Activated CD4-positive, alpha-beta T cell treated with anti-CD3 and anti-CD28 coated beads, Interleukin-10, Interleukin-2, amounts not matched to agents 100 ng/mL and 50 ng/mL, durations not matched to agents 16 hours and 8 hours (primary cell): Measurements from ENCODE around the gene CCDC92B.
"Not testable (repeated sequence)": the region's sequence is repeated elsewhere in the genome, so short reads cannot be mapped to it uniquely, and the experiment has no call there.

Experiments used
- DNase-seq: peaks from one replicate; pipeline ENCODE4 v3.0.0-alpha.2; 2020

CCDC92B gene

DNA sequence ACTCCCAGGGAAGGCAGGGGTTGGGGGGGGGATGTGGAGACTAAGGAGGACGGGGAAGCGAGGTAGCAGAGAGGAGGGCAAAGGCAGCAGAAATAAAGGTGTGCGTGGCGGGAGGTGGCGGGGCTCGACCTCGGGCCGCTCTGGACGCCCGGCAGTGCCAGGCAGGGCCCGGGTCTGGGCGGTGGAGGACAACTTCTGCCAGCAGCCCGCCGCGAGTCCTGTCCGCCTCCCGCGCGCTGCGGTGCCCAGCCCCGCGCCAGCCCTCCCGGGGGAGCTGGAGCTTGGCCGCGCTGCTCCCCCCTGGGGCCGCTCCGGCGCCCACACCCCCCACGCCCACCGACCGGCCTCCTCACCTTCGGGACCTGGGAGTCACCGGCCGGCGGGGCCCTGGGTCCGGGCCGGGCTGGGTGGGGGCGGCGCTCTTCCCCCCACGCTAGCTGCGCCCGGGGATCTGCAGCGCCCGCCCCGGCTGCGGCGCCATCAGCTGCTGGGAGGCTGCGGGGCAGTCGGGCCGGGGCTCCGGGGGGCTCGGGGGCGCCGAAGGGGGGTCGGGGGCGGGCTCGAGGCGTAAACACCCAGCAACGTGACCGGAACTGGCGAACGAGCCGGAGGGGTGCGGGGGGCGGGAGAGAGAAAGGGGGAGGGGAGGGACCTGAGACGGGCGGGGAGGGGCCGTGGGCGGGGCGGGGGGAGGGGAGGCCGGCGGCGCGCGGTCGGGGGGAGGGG, at the start of gene CCDC92B:
TSS of gene CCDC92B (minus strand) at position 595 of the 726 bp plus-strand sequence. CDS start 14,507 bp downstream, outside the sequence.
- no peak for DNase-seq

DNA sequence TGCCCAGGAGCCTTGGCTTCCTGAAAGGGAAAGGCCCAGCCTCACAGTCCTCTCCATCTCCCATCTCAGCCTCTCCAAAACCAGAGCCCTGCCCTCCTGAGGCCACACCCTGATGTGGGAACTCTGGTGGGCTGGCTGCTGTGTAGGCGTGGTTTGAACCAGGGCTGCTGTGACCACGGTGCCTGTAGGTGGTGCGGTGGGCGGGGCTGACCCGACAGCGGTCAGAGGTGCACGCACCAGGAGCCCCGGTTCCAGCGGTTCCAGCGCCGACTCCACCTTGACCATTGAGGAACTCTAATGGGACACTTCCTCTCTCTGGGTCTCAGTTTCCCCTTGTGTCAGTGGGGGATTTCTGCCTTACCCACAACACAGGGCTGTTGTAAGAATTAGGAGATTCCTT, 49.2 kb upstream of the CCDC92B start:
- no peak for DNase-seq

DNA sequence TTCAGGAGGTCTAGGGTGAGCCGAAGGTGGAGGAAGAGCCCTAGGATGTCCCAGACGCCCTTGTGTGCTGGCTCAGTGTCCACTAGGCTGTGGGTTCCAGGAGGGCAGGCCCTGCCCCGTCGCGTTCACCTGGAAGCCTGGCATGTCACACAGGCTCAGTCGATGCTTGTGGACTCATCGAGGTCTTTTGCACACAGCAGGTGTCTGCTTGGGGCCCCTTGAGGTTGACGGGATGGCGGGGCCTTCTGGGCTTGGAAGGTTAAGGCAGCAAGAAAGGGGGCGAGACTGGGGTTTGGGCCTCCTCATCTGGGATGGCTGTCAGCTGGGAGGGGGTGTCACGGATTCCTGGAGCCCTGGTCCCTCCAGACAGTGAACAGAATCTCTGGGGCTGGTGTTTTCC, 48.7 kb upstream of the CCDC92B start:
- no peak for DNase-seq

DNA sequence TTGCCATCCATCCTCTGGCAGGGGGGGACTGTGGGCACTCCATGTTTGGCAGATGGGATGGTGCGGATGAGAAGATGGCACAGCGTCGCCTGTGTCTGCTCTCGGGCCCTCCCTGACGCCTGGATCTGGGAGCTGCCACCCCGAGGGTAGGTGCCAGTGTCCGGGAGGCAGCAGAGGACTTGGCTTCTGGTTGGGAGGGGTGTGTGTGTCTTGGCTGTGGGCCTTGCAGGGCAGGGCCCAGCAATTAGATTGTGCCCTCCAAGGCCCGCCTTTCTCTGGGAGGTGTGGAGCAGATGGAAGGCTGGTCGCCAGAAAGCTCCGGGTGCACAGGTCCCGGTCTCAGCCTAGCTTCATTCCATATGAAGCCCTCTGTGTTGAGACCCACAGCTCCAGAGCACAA, 48.2 kb upstream of the CCDC92B start:
- no peak for DNase-seq

DNA sequence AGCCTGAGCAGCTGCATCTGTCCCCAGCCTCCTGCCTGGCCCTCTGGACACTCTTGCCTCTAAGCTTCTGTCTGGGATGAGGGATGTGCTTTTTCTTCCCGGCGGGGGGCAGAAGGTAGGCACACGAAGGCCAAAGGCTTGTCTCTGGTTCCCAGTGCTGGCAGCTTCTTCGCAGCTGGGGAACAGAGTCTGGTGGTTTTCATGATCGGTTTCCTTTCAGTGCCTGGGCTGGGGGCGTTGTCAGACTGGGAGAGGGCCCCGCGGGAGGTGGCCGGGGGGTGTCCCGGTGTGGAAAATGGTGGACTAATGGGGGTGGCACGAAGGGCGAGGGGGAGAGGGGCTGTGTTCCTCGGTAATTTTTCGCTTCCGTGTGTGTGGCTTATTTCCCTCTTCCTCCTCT, 47.8 kb upstream of the CCDC92B start:
- DNase-seq, result no peak

DNA sequence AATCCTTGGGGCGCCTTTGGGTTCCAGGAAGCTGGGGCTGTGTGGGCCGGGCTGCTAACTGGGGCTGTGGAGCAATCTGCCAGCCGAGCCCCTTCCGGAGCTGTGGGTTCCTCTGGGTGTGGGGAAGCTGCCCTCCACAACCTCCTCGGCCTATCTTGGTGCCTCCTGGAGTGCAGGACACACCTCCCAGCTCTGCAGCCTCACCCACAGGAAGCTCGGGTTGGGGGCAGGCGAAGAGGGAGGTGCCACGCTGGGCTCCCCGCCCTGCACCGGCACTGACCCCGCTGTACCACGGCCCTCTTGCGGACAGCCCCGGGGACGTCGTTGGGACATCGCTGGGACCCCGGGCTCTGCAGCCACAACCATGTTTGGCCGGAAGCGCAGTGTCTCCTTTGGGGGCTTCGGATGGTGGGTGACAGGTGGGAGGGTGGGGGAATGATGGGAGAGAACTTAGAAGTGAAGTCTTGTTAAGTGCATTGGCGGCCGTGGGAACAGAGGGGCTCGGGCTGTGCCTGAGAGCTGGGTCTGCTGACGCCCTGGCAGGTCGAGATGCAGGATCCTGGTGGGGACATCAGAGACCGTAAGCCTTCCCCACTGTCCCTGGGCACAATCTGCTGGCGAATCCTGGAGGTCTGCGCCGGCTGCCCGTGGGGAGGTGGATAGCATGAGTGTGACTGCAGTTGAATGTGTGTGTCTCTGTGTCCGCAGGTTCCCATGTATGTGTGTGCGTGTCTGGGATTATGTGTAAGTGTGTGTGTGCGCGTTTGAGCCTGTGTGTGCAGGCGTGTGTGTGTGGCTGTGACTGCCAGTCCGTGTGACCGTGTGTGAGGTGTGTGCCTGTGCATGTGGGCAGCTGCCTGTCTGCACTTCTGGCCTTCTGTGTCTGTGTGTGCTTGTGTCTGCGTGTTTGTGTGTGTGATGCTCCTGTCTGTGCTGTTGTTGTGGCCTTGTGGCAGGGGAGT, 47.0 kb upstream of the CCDC92B start, which contains the start of gene RAP1GAP2:
TSS of gene RAP1GAP2 (plus strand) at position 275 of the 962 bp plus-strand sequence. CDS start at position 365, 90 bp downstream.
- DNase-seq, result peak; percentile 78

DNA sequence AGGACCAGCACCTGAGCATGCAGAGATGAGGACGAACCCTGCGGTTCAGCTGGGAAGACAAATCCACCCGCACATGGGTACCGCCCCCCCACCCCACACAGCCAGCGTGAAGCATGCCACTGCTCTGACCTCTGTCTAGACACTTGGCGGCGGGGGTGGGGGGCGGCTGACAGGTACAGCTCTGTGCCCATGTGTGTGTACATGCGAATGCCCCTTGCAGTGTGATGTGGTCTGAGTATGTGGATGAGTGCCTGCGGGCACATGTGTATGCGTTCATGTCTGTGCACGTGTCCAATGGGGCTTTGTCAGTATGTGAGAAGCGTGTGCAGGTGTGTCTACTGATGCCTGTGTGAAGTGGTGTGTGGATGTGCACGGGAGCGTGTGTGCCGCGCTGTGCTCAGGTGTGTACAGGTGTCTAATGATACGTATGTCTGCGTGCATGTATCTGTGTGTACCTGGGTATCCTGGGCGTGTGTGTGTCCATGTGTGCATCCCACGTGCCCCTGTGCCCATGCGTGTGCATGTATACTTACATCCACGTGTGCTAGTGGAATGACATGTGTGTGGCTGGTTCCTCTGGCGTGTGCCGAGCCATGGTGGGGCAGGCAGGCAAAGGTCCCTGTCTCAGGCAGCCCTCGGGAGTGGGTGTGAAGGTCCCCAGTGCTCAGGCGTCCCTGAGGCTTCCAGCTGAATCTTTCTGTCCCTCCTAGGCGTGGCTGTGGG, 46.1 kb upstream of the CCDC92B start:
- no peak for DNase-seq

DNA sequence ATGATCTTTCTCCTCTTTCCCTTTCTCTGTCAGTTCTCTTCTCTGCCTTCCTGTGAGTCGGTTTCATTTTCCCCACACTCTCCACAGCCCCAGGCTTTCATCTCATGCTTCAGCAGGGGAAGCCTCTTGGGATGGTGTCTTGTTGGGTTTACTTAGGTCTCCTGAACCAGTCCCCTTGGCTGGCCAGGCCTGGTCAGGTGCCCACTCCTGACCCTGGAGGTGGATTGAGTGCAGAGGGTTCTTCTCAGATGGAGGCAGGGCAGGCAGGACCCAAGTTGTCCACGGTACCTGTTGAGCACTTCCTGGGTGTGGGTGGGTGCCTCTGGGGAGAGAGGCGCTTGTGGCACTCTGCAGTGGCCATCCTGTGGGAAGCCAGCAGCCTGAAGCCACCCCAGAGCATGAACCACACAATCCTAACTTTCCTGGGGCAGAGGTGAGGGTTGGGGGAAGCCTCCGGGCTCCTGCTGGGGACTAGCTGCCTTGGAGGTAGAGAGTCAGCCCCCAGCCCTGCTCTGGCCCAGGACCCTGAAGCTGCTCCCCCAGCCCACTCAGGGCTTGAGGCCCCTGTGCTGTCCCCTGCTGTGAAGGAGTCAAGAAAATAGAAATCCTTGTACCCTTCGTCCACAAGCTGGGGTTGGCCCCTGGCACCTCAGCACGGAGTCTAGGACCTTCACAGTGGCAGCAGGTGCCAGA, 44.8 kb upstream of the CCDC92B start:
- no peak for DNase-seq

DNA sequence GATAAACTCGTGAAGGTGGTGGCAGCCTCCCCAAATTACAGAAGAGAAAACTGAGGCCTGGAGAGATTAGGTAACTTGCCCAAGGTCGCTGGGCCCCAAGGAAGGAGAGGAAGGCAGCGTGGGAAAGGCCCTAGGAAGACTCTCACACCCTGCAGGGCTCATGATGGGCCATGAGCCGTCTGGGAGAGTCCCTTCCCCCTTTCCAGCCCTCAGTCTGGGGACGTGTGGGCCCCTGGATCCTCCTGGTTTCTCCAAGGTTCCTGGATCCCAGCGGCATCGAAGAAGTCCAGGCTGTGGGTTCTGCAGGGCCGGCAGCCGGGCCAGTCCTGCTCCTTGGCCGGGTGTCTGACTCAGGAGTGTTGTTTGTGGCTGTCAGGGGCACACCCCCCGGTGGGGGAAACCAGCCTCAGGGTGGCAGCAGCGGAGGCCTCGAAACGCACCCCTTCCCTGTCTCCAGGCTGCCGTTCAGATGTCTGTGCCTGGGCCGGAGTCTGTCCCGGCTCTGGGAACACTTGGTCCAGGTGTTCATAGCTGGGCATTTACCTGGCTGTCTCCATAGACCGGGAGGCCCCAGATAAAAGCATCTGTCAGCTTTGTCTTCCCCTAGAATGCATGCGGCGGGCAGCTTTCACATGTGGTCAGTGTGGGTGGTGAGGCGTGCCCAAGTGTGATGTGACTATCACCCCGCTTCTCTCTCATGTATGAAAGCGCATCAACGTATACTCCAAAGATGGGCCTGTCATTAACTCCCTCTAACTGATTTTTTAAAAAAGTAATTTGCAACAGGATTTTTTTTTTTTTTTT, 43.1 kb upstream of the CCDC92B start:
- peak; percentile 54 for DNase-seq

DNA sequence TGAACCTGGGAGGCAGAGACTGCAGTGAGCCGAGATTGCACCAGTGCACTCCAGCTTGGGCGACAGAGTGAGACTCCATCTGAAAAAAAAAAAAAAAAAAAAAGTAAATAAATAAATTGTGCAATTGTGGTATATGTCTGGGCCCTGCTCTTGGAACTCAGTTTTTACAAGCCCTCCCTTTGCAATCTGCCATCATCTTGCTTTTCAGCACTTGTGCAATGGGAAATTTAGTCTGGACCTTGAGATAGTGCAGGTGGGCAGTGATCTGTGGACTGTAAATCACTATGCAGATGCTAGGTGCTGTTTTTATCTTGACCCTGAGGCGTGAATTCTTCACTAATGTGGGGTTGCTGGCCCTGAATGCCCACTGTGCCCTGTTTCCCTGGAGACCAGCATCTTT, 40.2 kb upstream of the CCDC92B start:
- DNase-seq, result no peak

DNA sequence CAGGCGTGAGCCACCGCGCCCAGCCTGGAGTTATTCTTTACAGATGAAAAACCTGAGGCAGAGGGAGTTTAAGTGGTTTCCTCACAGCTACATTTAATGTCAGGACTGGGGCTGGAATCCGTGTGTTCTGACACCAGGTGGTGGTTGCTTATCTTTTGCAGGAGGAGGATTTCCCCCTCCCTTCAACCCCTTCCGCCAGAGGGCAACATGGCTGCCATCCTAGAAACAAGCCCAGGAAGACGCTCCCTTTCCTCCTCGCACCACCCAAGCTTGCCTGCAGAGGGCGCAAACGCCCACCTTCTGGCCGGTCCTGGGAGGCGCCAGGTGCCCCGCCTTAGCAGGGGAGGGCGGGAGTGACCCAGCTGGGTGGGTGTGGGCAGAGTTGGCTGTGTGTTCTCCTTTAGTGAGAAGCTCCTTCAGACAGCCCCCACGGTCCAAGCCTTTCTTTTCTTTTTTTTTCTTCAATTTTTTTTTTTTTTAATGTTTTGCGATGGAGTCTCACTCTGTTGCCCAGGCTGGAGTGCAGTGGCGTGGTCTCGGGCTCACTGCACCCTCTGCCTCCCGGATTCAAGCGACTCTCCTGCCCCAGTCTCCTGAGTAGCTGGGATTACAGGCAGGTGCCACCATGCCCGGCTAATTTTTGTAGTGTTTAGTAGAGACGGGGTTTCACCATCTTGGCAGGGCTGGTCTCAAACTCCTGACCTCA, 36.9 kb upstream of the CCDC92B start:
- peak; percentile 93 for DNase-seq

DNA sequence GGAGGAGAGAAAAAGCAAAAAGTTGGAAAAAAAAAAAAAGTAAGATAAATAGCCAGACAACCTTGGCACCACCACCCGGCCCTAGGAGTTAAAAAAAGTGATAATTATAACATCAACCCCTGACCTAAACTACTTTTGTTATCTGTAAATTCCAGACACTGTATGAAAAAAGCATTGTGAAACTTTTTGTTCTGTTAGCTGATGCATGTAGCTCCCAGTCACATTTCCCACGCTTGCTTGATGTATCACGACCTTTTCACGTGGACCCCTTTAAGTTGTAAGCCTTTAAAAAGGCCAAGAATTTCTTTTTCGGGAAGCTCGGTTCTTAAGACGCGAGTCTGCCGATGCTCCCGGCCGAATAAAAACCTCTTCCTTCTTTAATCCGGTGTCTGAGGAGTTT, 35.9 kb upstream of the CCDC92B start:
- DNase-seq, result not testable (repeated sequence)

DNA sequence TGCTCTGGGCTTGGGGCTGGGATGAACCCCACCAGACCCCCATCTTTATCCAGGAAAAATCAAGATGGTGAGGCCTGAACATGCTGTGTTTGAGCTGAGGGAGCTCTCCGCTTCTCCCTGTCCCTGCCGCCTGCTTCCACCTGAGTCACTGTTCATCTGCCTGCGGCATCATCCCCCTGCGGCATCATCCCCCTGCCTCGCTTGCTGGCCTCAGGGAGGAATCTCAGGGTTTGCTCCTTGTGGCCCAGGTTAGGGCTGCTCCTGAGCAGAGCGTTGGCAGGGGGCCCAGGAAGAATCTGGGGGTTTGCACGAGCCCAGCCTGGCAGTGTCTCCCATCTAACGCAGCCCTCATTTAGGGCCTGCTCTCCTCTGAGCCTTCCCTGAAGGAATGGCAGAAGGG, 35.4 kb upstream of the CCDC92B start:
- DNase-seq, result no peak

DNA sequence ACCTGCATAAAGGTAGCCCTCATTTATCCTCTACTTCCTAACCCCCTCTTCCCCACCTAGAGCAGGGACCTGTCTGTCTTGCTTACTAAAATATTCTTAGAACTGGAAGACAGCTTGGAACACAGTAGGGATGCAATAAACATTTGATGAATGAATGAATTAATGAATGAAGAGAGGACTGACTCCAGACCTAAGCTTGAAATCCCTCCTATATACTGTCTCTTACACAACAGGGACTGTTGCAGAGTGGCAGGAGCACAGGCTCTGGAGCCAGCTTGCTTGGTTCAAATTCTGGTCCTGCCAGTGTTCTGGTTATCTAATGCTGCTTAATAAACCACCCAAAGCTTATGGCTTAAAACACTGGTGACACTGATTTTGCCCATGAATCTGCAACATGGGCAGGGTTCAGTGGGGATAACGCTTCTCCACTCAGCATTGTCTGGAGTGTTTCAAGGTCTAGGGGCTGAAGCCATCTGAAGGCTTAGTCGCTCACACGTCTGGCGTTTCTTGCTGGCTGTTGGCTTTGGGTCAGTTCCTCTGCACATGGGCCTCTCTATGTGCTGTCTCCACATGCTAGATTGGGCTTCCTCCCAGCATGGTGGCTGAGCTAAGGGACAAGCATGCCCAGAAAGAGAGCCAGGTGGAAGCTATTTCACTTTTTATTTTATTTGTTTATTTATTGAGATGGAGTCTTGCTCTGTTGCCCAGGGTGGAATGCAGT, 34.0 kb upstream of the CCDC92B start:
- DNase-seq, result no peak

DNA sequence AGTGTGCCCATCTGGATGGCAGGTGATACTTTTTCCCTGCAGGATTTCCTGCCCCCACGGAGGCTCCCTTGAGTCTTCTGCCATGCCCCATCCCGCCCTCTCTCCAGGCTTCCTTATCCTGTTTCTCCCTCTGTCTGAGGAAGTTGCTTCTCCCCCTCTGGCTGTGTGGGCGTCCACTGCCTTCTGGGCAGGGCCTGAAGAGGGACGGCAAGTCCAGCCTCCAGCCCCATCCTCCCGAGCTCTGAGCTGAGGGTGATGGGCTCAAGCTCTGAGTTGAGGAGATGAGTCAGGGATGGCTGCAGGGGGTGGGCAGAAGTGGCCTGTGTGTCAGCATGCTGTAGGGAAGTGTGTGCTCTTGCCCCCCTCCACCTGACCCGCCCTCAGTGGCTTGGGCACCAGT, 32.6 kb upstream of the CCDC92B start:
- DNase-seq, result no peak

DNA sequence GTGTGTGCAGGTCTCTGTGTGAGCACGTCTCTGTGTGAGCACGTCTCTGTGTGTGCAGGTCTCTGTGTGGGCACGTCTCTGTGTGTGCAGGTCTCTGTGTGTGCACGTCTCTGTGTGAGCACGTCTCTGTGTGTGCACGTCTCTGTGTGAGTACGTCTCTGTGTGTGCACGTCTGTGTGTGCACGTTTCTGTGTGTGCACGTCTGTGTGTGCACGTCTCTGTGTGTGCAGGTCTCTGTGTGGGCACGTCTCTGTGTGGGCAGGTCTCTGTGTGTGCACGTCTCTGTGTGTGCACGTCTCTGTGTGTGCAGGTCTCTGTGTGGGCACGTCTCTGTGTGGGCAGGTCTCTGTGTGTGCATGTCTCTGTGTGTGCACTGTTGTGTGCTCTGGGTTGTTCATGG, 32.1 kb upstream of the CCDC92B start:
- not testable (repeated sequence) for DNase-seq

DNA sequence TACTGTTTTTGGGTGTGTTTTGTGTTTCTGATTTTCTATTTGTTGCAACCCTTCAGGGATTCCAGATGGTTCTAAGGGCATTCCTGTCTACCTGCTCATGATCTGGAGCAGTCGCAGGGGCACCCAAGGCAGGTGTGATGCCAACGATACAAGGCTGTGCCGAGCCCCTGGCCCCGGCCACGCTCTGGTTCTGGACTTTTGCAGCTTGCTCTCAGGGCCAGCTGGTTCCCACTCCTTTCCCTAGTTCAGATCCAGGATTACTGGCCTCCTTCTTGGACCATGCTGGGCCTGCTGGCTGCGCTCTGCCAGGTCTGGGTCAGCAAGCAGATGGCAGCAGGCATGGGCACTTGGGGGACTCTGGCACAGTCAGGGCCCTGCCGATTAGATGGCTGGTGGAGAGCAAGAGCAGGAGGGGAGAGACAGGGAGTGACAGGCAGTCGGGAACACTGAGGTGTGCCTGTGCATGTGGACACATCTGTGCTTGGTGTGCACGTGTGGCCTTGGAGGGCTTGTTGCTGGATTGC, 31.5 kb upstream of the CCDC92B start:
- no peak for DNase-seq

DNA sequence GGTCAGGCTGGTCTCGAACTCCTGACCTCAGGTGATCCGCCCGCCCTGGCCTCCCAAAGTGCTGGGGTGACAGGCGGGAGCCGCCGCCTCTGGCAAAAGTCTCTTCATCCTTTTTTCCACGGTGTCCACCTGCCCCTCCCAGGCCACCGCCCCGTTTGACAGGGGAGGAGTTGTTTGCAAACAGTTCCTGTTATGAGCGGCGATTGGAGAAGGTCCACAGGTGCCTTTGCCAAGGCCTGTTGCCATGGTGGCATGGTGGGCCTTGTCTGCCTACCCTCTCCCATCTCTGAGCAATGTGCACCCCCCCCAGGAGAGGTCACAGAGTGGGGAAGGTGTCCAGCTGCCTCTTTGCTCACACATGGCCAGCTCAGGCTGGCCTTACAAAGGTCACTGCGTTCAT, 30.8 kb upstream of the CCDC92B start:
- DNase-seq, result no peak

DNA sequence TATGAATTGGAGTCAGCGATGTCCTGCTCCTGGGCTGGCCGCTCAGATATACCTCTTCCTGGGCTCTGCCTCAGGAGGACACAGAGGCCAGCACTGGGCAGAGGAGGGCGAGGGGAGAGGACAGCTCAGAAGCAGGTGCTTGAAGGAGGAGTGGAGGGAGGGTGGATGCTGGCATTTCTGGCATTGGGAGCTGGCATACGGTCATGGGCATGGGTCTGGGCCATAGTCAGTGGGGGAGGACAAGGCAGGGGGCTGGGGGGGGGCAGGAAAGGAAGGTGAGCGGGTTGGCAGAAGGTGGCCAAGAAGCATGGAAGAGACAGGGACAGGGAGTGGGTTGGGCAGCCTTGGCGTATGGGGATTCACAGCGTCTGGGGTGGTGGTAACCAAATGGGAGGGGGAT, 30.1 kb upstream of the CCDC92B start:
- DNase-seq, result no peak

DNA sequence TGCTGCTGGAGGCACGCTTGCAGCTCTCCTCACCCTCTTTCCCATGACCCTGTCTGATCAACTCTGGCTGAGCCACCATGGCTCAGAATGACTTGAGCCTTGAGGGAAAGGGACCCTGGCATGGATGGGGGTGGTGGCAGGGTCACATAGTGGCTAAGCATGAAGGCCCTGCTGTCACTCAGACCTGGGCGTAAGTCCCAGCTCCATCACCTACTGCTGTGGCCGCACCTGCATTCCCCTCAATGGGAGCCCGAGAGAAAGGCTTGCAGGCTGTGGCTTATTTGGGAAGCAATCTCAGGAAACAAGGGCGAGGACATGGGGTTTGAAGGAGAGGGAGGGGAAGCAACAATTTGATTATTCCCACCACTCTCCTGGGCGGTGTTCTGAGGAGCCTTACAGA, 29.0 kb upstream of the CCDC92B start:
- DNase-seq, result no peak
